Body of pancreas (tissue), 4 donors: ENCODE measurements around the gene FSTL5. TPM values are rescaled to one million over a fixed set of nuclear protein-coding genes. Genes with fewer than 3 reads are reported as not detected.

Experiments used
- ATAC-seq: fragments of 150-250 bp; one replicate; pipeline ENCODE4 v1.9.1; 2016
- DNase-seq, 4 donors: peaks; one replicate each; pipeline ENCODE4 v3.0.0-alpha.2; 2019
- H3K27ac ChIP-seq, 4 donors: fragments of 200-600 bp; sonication (generic); 1 replicate in 3 of 4; 2 replicates in 1 of 4; pipeline versions ENCODE4 v1.5.1 to v1.6.1; 2016 to 2019; ENCODE audit warnings: mild to moderate bottlenecking in 1 of 4, mixed read lengths in 1 of 4, moderate library complexity in 1 of 4
- H3K27me3 ChIP-seq, 2 donors: fragments of 200-600 bp; sonication (generic); one replicate each; pipeline ENCODE4 v1.6.0; 2016; ENCODE audit warnings: mild to moderate bottlenecking in 1 of 2
- H3K36me3 ChIP-seq, 2 donors: fragments of 200-600 bp; sonication (generic); replicated peaks in 1 of 2; 2 replicates each; pipeline ENCODE4 v1.5.1; 2016; ENCODE audit warnings: low read depth in 2 of 2; ENCODE audit not compliant: insufficient read depth in 1 of 2
- H3K4me1 ChIP-seq: fragments of 200-600 bp; sonication (generic); one replicate; pipeline ENCODE4 v1.6.0; 2016
- H3K4me3 ChIP-seq, 2 donors: fragments of 200-600 bp; sonication (generic); 1 replicate in 1 of 2; 2 replicates in 1 of 2; pipeline ENCODE4 v1.5.1; 2016 to 2019
- H3K9me3 ChIP-seq, 3 donors: fragments of 200-600 bp; sonication (generic); 1 replicate in 2 of 3; 2 replicates in 1 of 3; pipeline ENCODE4 v1.5.1; 2016
- POLR2A ChIP-seq, 3 donors: fragments of 450-650 bp; IDR thresholded peaks; one replicate each; pipeline ENCODE4 v1.6.1; 2016; ENCODE audit warnings: antibody characterized with exemption in 3 of 3, mild to moderate bottlenecking in 2 of 3
- WGBS, 2 donors: methylation state at CpG; one replicate each; pipeline ENCODE4 v1.1.5; 2017; 5-methylcytosine and 5-hydroxymethylcytosine counted together
- intact Hi-C: fragments of 100-400 bp; cut with DNase I; formaldehyde crosslinking; loops from one replicate; pipeline ENCODE4 v1.15.1; 2023
- total RNA-seq, 2 donors: library from RNA; depleted of rRNA; stranded (reverse); fragments of >200 nt; gene quantifications; one replicate each; pipeline ENCODE4 v1.1.0, GENCODE V29; 2016
- TF ChIP-seq, protein P1 (sequence below), 7 experiments: fragments of 450-650 bp in 4 of 7; fragments of 200-600 bp in 3 of 7; sonication (generic) in 3 of 7; IDR thresholded peaks; one replicate each; pipeline ENCODE4 v1.5.1; 2016 to 2019; ENCODE audit warnings: antibody characterized with exemption in 7 of 7

Gene FSTL5
- total RNA-seq, 2 donors from 2014 or later: 1.3 TPM; not detected in 1

DNA sequence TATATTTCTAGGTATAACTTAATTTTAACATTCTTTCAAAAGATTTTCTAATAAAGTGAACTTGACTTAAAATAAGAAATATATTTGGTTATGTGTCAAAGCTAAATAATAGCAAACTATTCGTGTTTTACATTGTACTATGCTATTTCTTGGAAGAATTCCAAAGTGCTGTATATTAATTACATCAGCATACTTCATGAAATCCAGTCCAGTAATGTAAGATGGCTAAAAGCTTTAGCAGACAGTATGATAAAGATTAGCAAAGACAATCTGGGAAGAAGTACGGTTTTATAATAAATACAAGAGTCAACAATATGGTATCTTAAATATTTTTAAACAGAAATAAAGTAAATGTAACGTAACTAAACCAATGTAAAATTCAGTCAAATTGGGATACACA lies 125.7 kb downstream of the FSTL5 start:
- Histone ChIP-seq H3K9me3 (no peaks in the 10 kb centered on the region), H3K4me3 (no peak overlapping the region), H3K27me3 (no peaks in the 10 kb centered on the region), H3K4me1 (no peaks in the 10 kb centered on the region), H3K36me3 (no peaks in the 10 kb centered on the region), H3K27ac (no peak overlapping the region)
- ATAC-seq (no peak), DNase-seq (no peak)
- 41 to 51% methylated on average over 3 of the region's 3 CpGs for WGBS, 2 donors
- intact Hi-C loops: no loop called here
- TF ChIP-seq, protein P1, sequence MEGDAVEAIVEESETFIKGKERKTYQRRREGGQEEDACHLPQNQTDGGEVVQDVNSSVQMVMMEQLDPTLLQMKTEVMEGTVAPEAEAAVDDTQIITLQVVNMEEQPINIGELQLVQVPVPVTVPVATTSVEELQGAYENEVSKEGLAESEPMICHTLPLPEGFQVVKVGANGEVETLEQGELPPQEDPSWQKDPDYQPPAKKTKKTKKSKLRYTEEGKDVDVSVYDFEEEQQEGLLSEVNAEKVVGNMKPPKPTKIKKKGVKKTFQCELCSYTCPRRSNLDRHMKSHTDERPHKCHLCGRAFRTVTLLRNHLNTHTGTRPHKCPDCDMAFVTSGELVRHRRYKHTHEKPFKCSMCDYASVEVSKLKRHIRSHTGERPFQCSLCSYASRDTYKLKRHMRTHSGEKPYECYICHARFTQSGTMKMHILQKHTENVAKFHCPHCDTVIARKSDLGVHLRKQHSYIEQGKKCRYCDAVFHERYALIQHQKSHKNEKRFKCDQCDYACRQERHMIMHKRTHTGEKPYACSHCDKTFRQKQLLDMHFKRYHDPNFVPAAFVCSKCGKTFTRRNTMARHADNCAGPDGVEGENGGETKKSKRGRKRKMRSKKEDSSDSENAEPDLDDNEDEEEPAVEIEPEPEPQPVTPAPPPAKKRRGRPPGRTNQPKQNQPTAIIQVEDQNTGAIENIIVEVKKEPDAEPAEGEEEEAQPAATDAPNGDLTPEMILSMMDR (IDR thresholded peaks at IDR 0.05): no peak
- TF ChIP-seq POLR2A (IDR thresholded peaks at IDR 0.05): no peak

DNA sequence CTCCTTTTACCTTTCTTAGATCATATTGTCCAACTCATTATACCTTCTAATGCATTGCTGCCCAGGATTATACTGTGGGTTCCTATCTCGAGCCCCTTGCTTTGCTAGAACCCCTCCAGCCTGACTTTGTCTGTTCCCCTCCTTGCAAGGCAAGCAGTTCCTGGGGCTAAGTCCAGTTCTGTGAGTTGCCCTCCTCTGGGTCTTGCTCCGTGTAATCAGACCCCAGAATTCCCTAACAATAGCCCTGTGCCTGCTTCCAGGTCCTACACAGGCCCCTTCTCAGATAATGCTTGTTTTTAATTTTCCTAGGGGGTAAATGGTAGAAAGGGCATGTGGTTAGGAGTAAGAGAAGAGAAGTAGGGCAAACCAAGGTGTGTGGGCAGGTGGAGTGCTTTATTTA lies 145.9 kb downstream of the FSTL5 start:
- H3K9me3 ChIP-seq: no peaks in the 10 kb centered on the region
- intact Hi-C loops: no loop called here
- no peak overlapping the region for H3K27ac ChIP-seq
- H3K36me3 ChIP-seq: no peaks in the 10 kb centered on the region
- H3K27me3 ChIP-seq: no peaks in the 10 kb centered on the region
- WGBS, 2 donors: 36 to 38% methylated on average over 2 of the region's 2 CpGs
- H3K4me3 ChIP-seq: no peak overlapping the region
- no peaks in the 10 kb centered on the region for H3K4me1 ChIP-seq
- ATAC-seq (no peak), DNase-seq (no peak)
- TF ChIP-seq, protein P1 (IDR thresholded peaks at IDR 0.05): no peak
- no peak for TF ChIP-seq POLR2A (IDR thresholded peaks at IDR 0.05)

DNA sequence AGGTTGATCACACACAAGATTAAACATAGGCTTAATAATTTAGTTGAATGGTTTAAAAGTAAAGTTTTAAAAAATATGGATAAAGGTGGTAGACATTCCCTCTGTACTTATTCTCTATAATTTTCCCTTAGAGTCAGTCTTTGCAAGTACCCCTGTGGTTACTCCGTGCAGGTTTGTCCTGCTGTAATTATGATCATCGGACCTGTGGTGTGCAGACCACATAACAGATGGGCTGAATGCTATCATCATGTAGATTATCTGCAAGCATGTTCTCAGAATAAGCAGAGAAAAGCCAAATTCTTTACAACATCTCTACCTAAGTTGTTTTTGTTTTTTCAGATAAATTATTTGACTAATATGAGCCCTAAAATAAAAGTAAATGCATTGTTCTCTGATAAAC lies 146.8 kb downstream of the FSTL5 start:
- no peak overlapping the region for H3K27ac ChIP-seq
- no peaks in the 10 kb centered on the region for H3K4me1 ChIP-seq
- H3K27me3 ChIP-seq: no peaks in the 10 kb centered on the region
- DNase-seq (no peak), ATAC-seq (no peak)
- TF ChIP-seq, protein P1 (IDR thresholded peaks at IDR 0.05): no peak
- TF ChIP-seq POLR2A (IDR thresholded peaks at IDR 0.05): no peak
- H3K9me3 ChIP-seq: no peaks in the 10 kb centered on the region
- no peak overlapping the region for H3K4me3 ChIP-seq
- intact Hi-C loops: no loop called here
- H3K36me3 ChIP-seq: no peaks in the 10 kb centered on the region
- WGBS, 2 donors: 74 to 79% methylated on average over 2 of the region's 2 CpGs

DNA sequence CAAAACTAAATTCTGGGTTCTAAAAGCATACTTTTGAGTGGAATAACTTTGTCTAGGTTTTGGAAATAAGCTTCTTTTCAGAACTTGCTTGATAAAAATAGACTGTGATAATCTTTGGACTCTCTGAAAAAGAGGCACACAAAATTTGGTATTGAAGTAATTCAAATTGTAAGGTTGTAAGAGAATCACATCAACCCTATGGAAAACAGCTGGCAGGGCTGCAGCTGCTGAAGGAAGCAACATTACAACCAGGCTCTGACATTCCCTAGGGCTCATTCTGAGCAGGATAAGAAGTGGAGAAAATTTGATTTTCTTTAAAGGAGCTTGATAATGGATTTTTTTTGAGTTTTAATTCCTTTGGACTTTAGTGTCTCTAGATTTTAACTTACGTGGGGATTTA lies 147.6 kb downstream of the FSTL5 start:
- intact Hi-C loops: no loop called here
- ATAC-seq: no peak
- WGBS, 2 donors: 0% methylated on average over 1 of the region's 1 CpG

DNA sequence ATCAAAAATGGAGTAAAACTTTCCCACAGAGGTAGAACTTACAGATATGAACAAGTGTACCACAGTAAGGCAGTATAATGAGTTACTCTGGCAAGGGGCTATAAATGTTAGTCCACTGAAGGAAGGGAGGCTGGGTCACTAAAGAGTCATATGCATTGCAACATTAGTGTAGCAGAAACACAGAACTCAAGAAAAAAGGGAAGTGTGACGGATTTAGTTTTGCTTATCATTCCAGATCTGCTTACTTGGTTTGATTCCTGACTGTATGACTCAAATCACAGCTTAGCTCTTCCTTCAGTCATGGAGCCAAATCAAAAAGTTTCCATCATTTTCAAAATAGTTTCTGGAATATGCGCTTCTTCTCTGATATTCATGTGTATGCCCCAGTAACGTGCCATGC lies 148.7 kb downstream of the FSTL5 start:
- no peaks in the 10 kb centered on the region for H3K9me3 ChIP-seq
- no peaks in the 10 kb centered on the region for H3K4me1 ChIP-seq
- H3K27me3 ChIP-seq: no peaks in the 10 kb centered on the region
- TF ChIP-seq, protein P1 (IDR thresholded peaks at IDR 0.05): no peak
- TF ChIP-seq POLR2A (IDR thresholded peaks at IDR 0.05): no peak
- ATAC-seq: no peak
- WGBS, 2 donors: 61 to 75% methylated on average over 3 of the region's 3 CpGs
- no peaks in the 10 kb centered on the region for H3K36me3 ChIP-seq
- intact Hi-C loops: no loop called here
- no peak for DNase-seq
- H3K4me3 ChIP-seq: no peak overlapping the region
- H3K27ac ChIP-seq: no peak overlapping the region

More for the DNA sequence above, 147.6 kb downstream of the FSTL5 start:
- Histone ChIP-seq H3K4me1 (no peaks in the 10 kb centered on the region), H3K4me3 (no peak overlapping the region), H3K27me3 (no peaks in the 10 kb centered on the region), H3K36me3 (no peaks in the 10 kb centered on the region), H3K27ac (no peak overlapping the region), H3K9me3 (no peaks in the 10 kb centered on the region)
- DNase-seq: no peak
- no peak for TF ChIP-seq POLR2A (IDR thresholded peaks at IDR 0.05)
- TF ChIP-seq, protein P1 (IDR thresholded peaks at IDR 0.05): no peak
